NB4 (cell line): ENCODE measurements around the gene DGKB.

Experiments used
- MYC ChIP-seq: IDR thresholded peaks from 2 replicates; pipeline ENCODE4 v1.6.1; 2011; ENCODE audit warnings: low read depth, low read length
- POLR2A ChIP-seq: IDR thresholded peaks from 2 replicates; pipeline ENCODE4 v1.6.1; 2011; ENCODE audit warnings: mild to moderate bottlenecking; ENCODE audit not compliant: insufficient read length; ENCODE audit errors: extremely low read depth
- TF ChIP-seq, protein P1 (sequence below): IDR thresholded peaks from 2 replicates; pipeline ENCODE4 v1.6.1; 2011; ENCODE audit warnings: low read depth, low read length
- TF ChIP-seq, protein P2 (sequence below): IDR thresholded peaks from one replicate; pipeline ENCODE4 v1.5.1; 2012; ENCODE audit warnings: low read depth, low read length

DNA sequence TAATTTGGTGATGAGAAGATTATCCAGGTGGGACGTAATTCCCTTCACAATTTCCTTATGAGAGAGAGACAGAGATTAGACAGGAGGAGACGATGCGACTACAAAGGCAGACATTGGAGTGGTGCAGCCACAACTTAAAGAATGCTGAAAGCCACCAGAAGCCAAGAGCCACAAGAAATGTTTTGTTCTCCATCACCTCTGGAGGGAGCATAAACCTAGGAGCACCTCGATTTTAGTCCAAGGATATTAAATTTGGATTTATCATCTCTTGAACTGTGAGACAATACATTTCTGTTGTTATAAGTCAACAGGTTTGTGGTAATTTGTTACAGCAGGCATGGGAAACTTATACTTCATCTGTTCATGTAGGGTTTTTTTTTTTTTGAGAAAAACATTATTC is 418.9 kb downstream of the DGKB start:
- TF ChIP-seq, protein P1, sequence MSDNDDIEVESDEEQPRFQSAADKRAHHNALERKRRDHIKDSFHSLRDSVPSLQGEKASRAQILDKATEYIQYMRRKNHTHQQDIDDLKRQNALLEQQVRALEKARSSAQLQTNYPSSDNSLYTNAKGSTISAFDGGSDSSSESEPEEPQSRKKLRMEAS = no peak
- TF ChIP-seq, protein P2, sequence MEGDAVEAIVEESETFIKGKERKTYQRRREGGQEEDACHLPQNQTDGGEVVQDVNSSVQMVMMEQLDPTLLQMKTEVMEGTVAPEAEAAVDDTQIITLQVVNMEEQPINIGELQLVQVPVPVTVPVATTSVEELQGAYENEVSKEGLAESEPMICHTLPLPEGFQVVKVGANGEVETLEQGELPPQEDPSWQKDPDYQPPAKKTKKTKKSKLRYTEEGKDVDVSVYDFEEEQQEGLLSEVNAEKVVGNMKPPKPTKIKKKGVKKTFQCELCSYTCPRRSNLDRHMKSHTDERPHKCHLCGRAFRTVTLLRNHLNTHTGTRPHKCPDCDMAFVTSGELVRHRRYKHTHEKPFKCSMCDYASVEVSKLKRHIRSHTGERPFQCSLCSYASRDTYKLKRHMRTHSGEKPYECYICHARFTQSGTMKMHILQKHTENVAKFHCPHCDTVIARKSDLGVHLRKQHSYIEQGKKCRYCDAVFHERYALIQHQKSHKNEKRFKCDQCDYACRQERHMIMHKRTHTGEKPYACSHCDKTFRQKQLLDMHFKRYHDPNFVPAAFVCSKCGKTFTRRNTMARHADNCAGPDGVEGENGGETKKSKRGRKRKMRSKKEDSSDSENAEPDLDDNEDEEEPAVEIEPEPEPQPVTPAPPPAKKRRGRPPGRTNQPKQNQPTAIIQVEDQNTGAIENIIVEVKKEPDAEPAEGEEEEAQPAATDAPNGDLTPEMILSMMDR = no peak
- TF ChIP-seq POLR2A (no peak), MYC (no peak)
